B cell (primary cell): ENCODE measurements around the gene SLC30A2. TPM values are rescaled to one million over a fixed set of nuclear protein-coding genes. Genes with fewer than 3 reads are reported as not detected.

ENCODE experiments used
- ATAC-seq: fragments of 200-7000 bp; cut with Tn5 transposase; one replicate; pipeline ENCODE4 v1.10.0; 2021; ENCODE audit warnings: low read depth, mild to moderate bottlenecking, moderate number of reproducible peaks, moderate library complexity
- CTCF ChIA-PET: fragments of 350-600 bp; sonication (Branson Sonifier 250); formaldehyde crosslinking; loops from one replicate; lab custom pipeline; 2021; ENCODE audit warnings: antibody characterized with exemption, inconsistent platforms; lab: Charles Lee
- POLR2A ChIA-PET: fragments of 350-600 bp; sonication (Branson Sonifier 250); formaldehyde crosslinking; loops from one replicate; lab custom pipeline; 2021; ENCODE audit warnings: antibody characterized with exemption; lab: Charles Lee
- DNase-seq: peaks from one replicate; pipeline ENCODE4 v3.0.0; 2013
- H2AFZ ChIP-seq: 2 replicates; pipeline ENCODE4 v1.6.1; 2012; ENCODE audit warnings: mild to moderate bottlenecking, low read depth, low read length; ENCODE audit not compliant: insufficient read depth, poor library complexity, severe bottlenecking
- H3K27ac ChIP-seq, 2 donors: 1 replicate in 1 of 2; 2 replicates in 1 of 2; pipeline ENCODE4 v1.5.1; 2012 to 2013; ENCODE audit warnings: low read length in 2 of 2, mild to moderate bottlenecking in 2 of 2, moderate library complexity in 1 of 2
- H3K27me3 ChIP-seq, 4 experiments: fragments of 200-600 bp in 1 of 4; sonication (generic) in 1 of 4; replicated peaks in 1 of 4; 1 replicate in 2 of 4; 2 replicates in 2 of 4; pipeline versions ENCODE4 v1.6.1 to v1.7.0; 2013 to 2016; ENCODE audit warnings: low read length in 3 of 4, mild to moderate bottlenecking in 2 of 4, mixed read lengths in 1 of 4, moderate library complexity in 1 of 4; ENCODE audit not compliant: insufficient read depth in 4 of 4, control insufficient read depth in 3 of 4; ENCODE audit errors: control extremely low read depth in 1 of 4
- H3K36me3 ChIP-seq, 2 experiments: replicated peaks in 1 of 2; 1 replicate in 1 of 2; 2 replicates in 1 of 2; pipeline versions ENCODE4 v1.6.1 to v1.7.1; 2013; ENCODE audit warnings: low read length in 1 of 2; ENCODE audit not compliant: insufficient read depth in 2 of 2, control insufficient read depth in 1 of 2; ENCODE audit errors: control extremely low read depth in 1 of 2, extremely low read depth in 1 of 2
- H3K4me1 ChIP-seq, 2 donors: fragments of 200-600 bp in 1 of 2; sonication (generic) in 1 of 2; 1 replicate in 1 of 2; 2 replicates in 1 of 2; pipeline versions ENCODE4 v1.5.1 to v1.6.1; 2013 to 2017; ENCODE audit warnings: low read length in 2 of 2; ENCODE audit not compliant: control insufficient read depth in 2 of 2, insufficient read depth in 2 of 2
- H3K4me2 ChIP-seq: replicated peaks from 2 replicates; pipeline ENCODE3; 2012; ENCODE audit warnings: mild to moderate bottlenecking, low read depth, low read length; ENCODE audit not compliant: poor library complexity, severe bottlenecking
- H3K4me3 ChIP-seq, 5 experiments: fragments of 200-600 bp in 1 of 5; sonication (generic) in 1 of 5; 1 replicate in 3 of 5; 2 replicates in 2 of 5; pipeline versions ENCODE4 v1.5.1 to v1.7.0; 2011 to 2016; ENCODE audit warnings: low read length in 4 of 5, mild to moderate bottlenecking in 4 of 5, low read depth in 2 of 5, control low read depth in 1 of 5, moderate library complexity in 1 of 5; ENCODE audit not compliant: insufficient read depth in 1 of 5; ENCODE audit errors: control extremely low read depth in 1 of 5, extremely low read depth in 1 of 5
- H3K79me2 ChIP-seq: fragments of 200-600 bp; sonication (generic); one replicate; pipeline ENCODE4 v1.6.0; 2016; ENCODE audit warnings: low read length; ENCODE audit not compliant: control insufficient read depth, insufficient read depth
- H3K9ac ChIP-seq: fragments of 200-600 bp; sonication (generic); 2 replicates; pipeline ENCODE4 v1.6.1; 2017; ENCODE audit warnings: mild to moderate bottlenecking, low read length, moderate library complexity
- H3K9me3 ChIP-seq, 3 donors: one replicate each; pipeline versions ENCODE4 v1.6.1 to v1.7.1; 2013; ENCODE audit warnings: low read length in 2 of 3; ENCODE audit not compliant: control insufficient read depth in 2 of 3, insufficient read depth in 1 of 3; ENCODE audit errors: control extremely low read depth in 1 of 3
- H4K20me1 ChIP-seq: 2 replicates; pipeline ENCODE4 v1.6.0; 2012; ENCODE audit warnings: mild to moderate bottlenecking, low read length; ENCODE audit not compliant: insufficient read depth, control insufficient read depth, poor library complexity, severe bottlenecking
- H3K27ac Mint-ChIP-seq: one replicate; pipeline ENCODE4 v1.8.0; 2021; ENCODE audit warnings: mixed read lengths
- H3K27me3 Mint-ChIP-seq: one replicate; pipeline ENCODE4 v1.8.0; 2021; ENCODE audit warnings: mixed read lengths
- H3K4me1 Mint-ChIP-seq: one replicate; pipeline ENCODE4 v1.8.0; 2021; ENCODE audit warnings: mixed read lengths
- H3K4me3 Mint-ChIP-seq: one replicate; pipeline ENCODE4 v1.8.0; 2021; ENCODE audit warnings: mixed read lengths
- H3K9me3 Mint-ChIP-seq: one replicate; pipeline ENCODE4 v1.8.0; 2022; ENCODE audit warnings: mixed read lengths; ENCODE audit not compliant: insufficient read depth
- EZH2 ChIP-seq: IDR thresholded peaks from 2 replicates; pipeline ENCODE4 v1.6.1; 2012; ENCODE audit warnings: borderline replicate concordance, low read depth, mild to moderate bottlenecking, moderate library complexity, low read length; ENCODE audit not compliant: insufficient read depth, poor library complexity, severe bottlenecking
- WGBS: methylation state at CpG from one replicate; pipeline ENCODE4 v1.1.5; 2013; ENCODE audit warnings: missing lambda C conversion rate; ENCODE audit not compliant: insufficient coverage; 5-methylcytosine and 5-hydroxymethylcytosine counted together
- intact Hi-C: fragments of 100-400 bp; cut with micrococcal nuclease; formaldehyde crosslinking; loops from one replicate; pipeline ENCODE4 v1.10.0; 2022
- polyA plus RNA-seq: library from polyadenylated mRNA; depleted of rRNA; stranded (reverse); fragments of >200 nt; gene quantifications from 2 replicates; pipeline ENCODE4 v1.2.3, GENCODE V29; 2012
- total RNA-seq, 2 donors: library from RNA; stranded (reverse); fragments of 120-200 nt in 1 of 2; gene quantifications; 1 replicate in 1 of 2; 2 replicates in 1 of 2; pipeline versions ENCODE4 v1.2.3 to v1.2.4, GENCODE V29; 2013 to 2022
- TF ChIP-seq, protein P1 (sequence below): fragments of 200-600 bp; IDR thresholded peaks from one replicate; pipeline ENCODE4 v1.8.0; 2022; ENCODE audit warnings: antibody characterized with exemption, mild to moderate bottlenecking

SLC30A2 gene
- total and polyA plus RNA-seq, 2 donors (not counting 1 experiment from before 2014, with no cell fraction given): not detected

GRCh38 chr1:25994402-25995150, 51.3 kb downstream of the SLC30A2 start:
- H3K27me3 Mint-ChIP-seq: no peaks in the 10 kb centered on the region
- peaks cover 31% of the 10 kb centered on the region for H3K4me1 Mint-ChIP-seq
- H3K4me3 Mint-ChIP-seq: no peak overlapping the region
- H3K9me3 Mint-ChIP-seq: no peaks in the 10 kb centered on the region
- ChIA-PET CTCF (interaction anchor here (0.6 to 9.9 kb wide), 5 partner anchors 16 to 1493 kb away, joined by 3 to 210 read pairs (median 3); no protein-coding TSS in a partner anchor), POLR2A (no interaction called here)
- H2AFZ ChIP-seq: no peak overlapping the region
- WGBS: 100% methylated on average over 1 of the region's 3 CpGs
- H3K4me2 ChIP-seq: no peak overlapping the region
- peaks cover 32% of the 10 kb centered on the region for H3K79me2 ChIP-seq
- no peak overlapping the region for H3K4me3 ChIP-seq
- peaks cover 21 to 28% of the 10 kb centered on the region in 2 donors for H3K4me1 ChIP-seq
- no peaks in the 10 kb centered on the region for H3K27me3 ChIP-seq
- H3K27ac ChIP-seq: no peak overlapping the region
- H3K9me3 ChIP-seq: no peaks in the 10 kb centered on the region
- no peaks in the 10 kb centered on the region for H4K20me1 ChIP-seq
- intact Hi-C loops: no loop called here
- DNase-seq (no peak), ATAC-seq (no peak)
- no peak overlapping the region for H3K9ac ChIP-seq
- H3K36me3 ChIP-seq: no peaks in the 10 kb centered on the region
- no peak overlapping the region for H3K27ac Mint-ChIP-seq
- TF ChIP-seq, protein P1, sequence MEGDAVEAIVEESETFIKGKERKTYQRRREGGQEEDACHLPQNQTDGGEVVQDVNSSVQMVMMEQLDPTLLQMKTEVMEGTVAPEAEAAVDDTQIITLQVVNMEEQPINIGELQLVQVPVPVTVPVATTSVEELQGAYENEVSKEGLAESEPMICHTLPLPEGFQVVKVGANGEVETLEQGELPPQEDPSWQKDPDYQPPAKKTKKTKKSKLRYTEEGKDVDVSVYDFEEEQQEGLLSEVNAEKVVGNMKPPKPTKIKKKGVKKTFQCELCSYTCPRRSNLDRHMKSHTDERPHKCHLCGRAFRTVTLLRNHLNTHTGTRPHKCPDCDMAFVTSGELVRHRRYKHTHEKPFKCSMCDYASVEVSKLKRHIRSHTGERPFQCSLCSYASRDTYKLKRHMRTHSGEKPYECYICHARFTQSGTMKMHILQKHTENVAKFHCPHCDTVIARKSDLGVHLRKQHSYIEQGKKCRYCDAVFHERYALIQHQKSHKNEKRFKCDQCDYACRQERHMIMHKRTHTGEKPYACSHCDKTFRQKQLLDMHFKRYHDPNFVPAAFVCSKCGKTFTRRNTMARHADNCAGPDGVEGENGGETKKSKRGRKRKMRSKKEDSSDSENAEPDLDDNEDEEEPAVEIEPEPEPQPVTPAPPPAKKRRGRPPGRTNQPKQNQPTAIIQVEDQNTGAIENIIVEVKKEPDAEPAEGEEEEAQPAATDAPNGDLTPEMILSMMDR: no peak
- no peak for TF ChIP-seq EZH2

DNA sequence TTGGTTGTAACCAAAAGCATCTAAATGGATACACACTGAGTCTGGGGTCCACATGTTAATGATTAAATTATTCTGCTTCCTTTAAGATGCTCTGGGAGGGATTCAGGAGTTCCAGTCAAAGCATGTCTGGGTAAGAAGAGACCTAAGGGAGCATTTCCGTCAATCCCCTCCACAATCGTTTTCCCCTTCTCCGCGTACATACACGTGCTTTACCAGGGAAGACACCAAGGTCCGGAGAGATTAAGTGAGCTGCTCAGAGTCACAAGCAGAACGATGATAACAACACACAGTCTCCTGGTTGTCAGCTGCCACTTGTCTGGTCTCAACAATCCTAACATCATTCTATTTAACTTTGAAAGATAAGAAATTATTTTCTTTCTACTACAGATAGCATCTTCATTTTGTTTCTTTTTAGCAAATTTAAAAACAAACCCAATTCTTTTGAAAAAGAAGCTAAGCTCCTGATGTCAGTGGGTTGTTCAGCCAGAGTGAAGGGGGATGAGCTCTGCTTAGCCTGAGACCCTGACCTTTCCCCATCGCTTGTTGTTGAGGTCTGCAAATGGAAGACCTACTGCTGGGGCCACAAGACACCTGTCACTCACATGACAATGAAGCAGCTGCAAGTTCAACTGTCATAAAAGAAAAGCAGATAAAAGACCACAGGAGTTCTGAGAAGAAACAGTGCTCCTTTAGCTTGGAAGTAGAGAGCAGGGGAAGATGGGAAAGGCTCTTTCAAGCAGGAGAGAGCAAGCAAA, 52.5 kb downstream of the SLC30A2 start:
- POLR2A ChIA-PET: interaction anchor here (0.6 kb wide), 1 partner anchor 153 kb away, joined by 3 read pairs; no protein-coding TSS in a partner anchor
- Histone ChIP-seq H4K20me1 (no peaks in the 10 kb centered on the region), H3K36me3 (no peaks in the 10 kb centered on the region), H3K4me2 (no peak overlapping the region), H3K79me2 (peaks cover 38% of the 10 kb centered on the region), H3K27me3 (no peaks in the 10 kb centered on the region), H3K4me1 (peaks cover 19 to 23% of the 10 kb centered on the region in 2 donors), H3K9ac (no peak overlapping the region), H2AFZ (no peak overlapping the region), H3K4me3 (no peak overlapping the region), H3K27ac (no peak overlapping the region), H3K9me3 (no peaks in the 10 kb centered on the region)
- ATAC-seq: no peak
- TF ChIP-seq, protein P1: no peak
- TF ChIP-seq EZH2: no peak
- no peak overlapping the region for H3K27ac Mint-ChIP-seq
- intact Hi-C loops: no loop called here
- no peaks in the 10 kb centered on the region for H3K9me3 Mint-ChIP-seq
- CTCF ChIA-PET: interaction anchor here (1.4 to 9.9 kb wide), 2 partner anchors 94 to 99 kb away, joined by 3 to 210 read pairs; no protein-coding TSS in a partner anchor
- peaks cover 28% of the 10 kb centered on the region for H3K4me1 Mint-ChIP-seq
- DNase-seq: no peak
- no peaks in the 10 kb centered on the region for H3K27me3 Mint-ChIP-seq
- no peak overlapping the region for H3K4me3 Mint-ChIP-seq
- WGBS: 94% methylated on average over 7 of the region's 8 CpGs
